PFSK-1 (cell line): ENCODE data around the gene JDP2. TPM values are rescaled to one million over a fixed set of nuclear protein-coding genes. Genes with fewer than 3 reads are reported as not detected.

Experiments used
- FOXP2 ChIP-seq: optimal IDR thresholded peaks from 2 replicates; pipeline ENCODE3; 2011; ENCODE audit warnings: borderline replicate concordance, control low read depth, inconsistent platforms; ENCODE audit not compliant: insufficient read depth; ENCODE audit errors: extremely low read length, extremely low read depth
- POLR2AphosphoS5 ChIP-seq: IDR thresholded peaks from 2 replicates; pipeline ENCODE4 v1.6.1; 2012; ENCODE audit warnings: low read depth, mild to moderate bottlenecking, control low read depth, low read length, moderate library complexity
- REST ChIP-seq, 2 experiments: IDR thresholded peaks; 2 replicates each; pipeline versions ENCODE4 v1.6.1 to v1.8.0; 2011 to 2012; ENCODE audit warnings: low read depth in 2 of 2, low read length in 2 of 2, control low read depth in 1 of 2, inconsistent platforms in 1 of 2, mild to moderate bottlenecking in 1 of 2, moderate library complexity in 1 of 2; ENCODE audit not compliant: insufficient read depth in 1 of 2
- SIN3A ChIP-seq: IDR thresholded peaks from 2 replicates; pipeline ENCODE4 v1.6.1; 2012; ENCODE audit warnings: mild to moderate bottlenecking, low read length, moderate library complexity, borderline replicate concordance; ENCODE audit not compliant: insufficient read depth
- TAF1 ChIP-seq: IDR thresholded peaks from 2 replicates; pipeline ENCODE4 v1.6.1; 2012; ENCODE audit warnings: low read length, control low read depth, borderline replicate concordance; ENCODE audit not compliant: insufficient read depth
- polyA plus RNA-seq: library from polyadenylated mRNA; unstranded; fragments of >200 nt; gene quantifications from one replicate; pipeline ENCODE4 v1.2.1, GENCODE V29; 2012; ENCODE audit warnings: low read depth, missing spikeins; ENCODE audit not compliant: insufficient read length

The JDP2 gene
- polyA plus RNA-seq = 53.3 TPM

GRCh38 chr14:75427482-75428229, at the start of gene JDP2:
TSS of gene JDP2 (plus strand) at chr14:75428022. CDS start at chr14:75437921, 9,899 bp downstream.
- TF ChIP-seq FOXP2 (peak; percentile 9), REST (IDR thresholded peaks at IDR 0.05; ENCODE audit: insufficient read depth in 1 of 2, low read depth in 2 of 2, low read length in 2 of 2) (no peak)

- TF ChIP-seq POLR2AphosphoS5 = no peak
- TF ChIP-seq TAF1 = no peak
- TF ChIP-seq FOXP2 = no peak
- TF ChIP-seq SIN3A = no peak
- no peak for TF ChIP-seq REST (IDR thresholded peaks at IDR 0.05; ENCODE audit: insufficient read depth in 1 of 2, low read depth in 2 of 2, low read length in 2 of 2)
Observed at GRCh38 chr14:75379246-75379929, 48.4 kb upstream of the JDP2 start.

- TF ChIP-seq FOXP2 = no peak
- no peak for TF ChIP-seq POLR2AphosphoS5
- no peak for TF ChIP-seq SIN3A
- TF ChIP-seq TAF1 = no peak
- no peak for TF ChIP-seq REST (IDR thresholded peaks at IDR 0.05; ENCODE audit: insufficient read depth in 1 of 2, low read depth in 2 of 2, low read length in 2 of 2)
Observed at GRCh38 chr14:75379930-75380270, 47.9 kb upstream of the JDP2 start.

GRCh38 chr14:75380656-75381055, 47.2 kb upstream of the JDP2 start:
- TF ChIP-seq REST (IDR thresholded peaks at IDR 0.05; ENCODE audit: insufficient read depth in 1 of 2, low read depth in 2 of 2, low read length in 2 of 2) (no peak), SIN3A (no peak), FOXP2 (no peak), TAF1 (no peak), POLR2AphosphoS5 (no peak)
